PC-9 (cell line): ENCODE results near the gene PIK3CA. TPM values are rescaled to one million over a fixed set of nuclear protein-coding genes. Genes with fewer than 3 reads are reported as not detected.
"Not testable (repeated sequence)": the region's sequence is repeated elsewhere in the genome, so short reads cannot be mapped to it uniquely, and the experiment has no call there.

Experiments used
- BruUV-seq: library from RNA; stranded (reverse); fragments of 400-500 nt; replicated peaks from 2 replicates; lab custom pipeline; 2021; lab: Mats Ljungman, UMichigan
- CTCF ChIA-PET: fragments of 300-600 bp; sonication (Branson Sonifier 250); formaldehyde crosslinking; loops from one replicate; lab custom pipeline; 2022; ENCODE audit warnings: antibody characterized with exemption; lab: Charles Lee
- POLR2A ChIA-PET: fragments of 300-600 bp; sonication (Branson Sonifier 250); formaldehyde crosslinking; loops from one replicate; lab custom pipeline; 2022; ENCODE audit warnings: antibody characterized with exemption; ENCODE audit not compliant: unreplicated experiment; lab: Charles Lee
- DNase-seq, 2 experiments: peaks; one replicate each; pipeline versions ENCODE4 v3.0.0 to v3.0.0-alpha.2; 2015 to 2022; ENCODE audit warnings: mixed read lengths in 1 of 2
- H2AFZ ChIP-seq: fragments of 200-600 bp; sonication (generic); 2 replicates; pipeline ENCODE4 v1.8.1; 2017; ENCODE audit warnings: antibody characterized with exemption
- H3F3A ChIP-seq: fragments of 200-600 bp; sonication (generic); 2 replicates; pipeline ENCODE4 v1.8.1; 2017; ENCODE audit warnings: antibody characterized with exemption, mild to moderate bottlenecking, low read depth; ENCODE audit not compliant: insufficient read depth
- H3K27ac ChIP-seq: fragments of 200-600 bp; sonication (generic); 2 replicates; pipeline ENCODE4 v1.6.1; 2016; ENCODE audit warnings: mixed run types
- H3K27me3 ChIP-seq: fragments of 200-600 bp; sonication (generic); 2 replicates; pipeline ENCODE4 v1.6.1; 2016; ENCODE audit warnings: low read depth, mixed run types; ENCODE audit not compliant: insufficient read depth
- H3K36me3 ChIP-seq: fragments of 200-600 bp; sonication (generic); 2 replicates; pipeline ENCODE4 v1.6.1; 2016; ENCODE audit warnings: low read depth, mixed run types
- H3K4me1 ChIP-seq: fragments of 200-600 bp; sonication (generic); replicated peaks from 2 replicates; pipeline ENCODE4 v1.6.1; 2016; ENCODE audit warnings: mixed run types; ENCODE audit not compliant: insufficient read depth
- H3K4me2 ChIP-seq: fragments of 200-600 bp; sonication (generic); 2 replicates; pipeline ENCODE4 v1.6.1; 2017; ENCODE audit warnings: mixed run types
- H3K4me3 ChIP-seq: fragments of 200-600 bp; sonication (generic); 2 replicates; pipeline ENCODE4 v1.6.1; 2016; ENCODE audit warnings: mixed run types
- H3K79me2 ChIP-seq: fragments of 200-600 bp; sonication (generic); 2 replicates; pipeline ENCODE4 v1.6.1; 2017; ENCODE audit warnings: low read depth, mixed run types
- H3K9me2 ChIP-seq: fragments of 200-600 bp; sonication (generic); 2 replicates; pipeline ENCODE4 v1.8.1; 2017; ENCODE audit warnings: mild to moderate bottlenecking; ENCODE audit not compliant: insufficient read depth
- H3K9me3 ChIP-seq: fragments of 200-600 bp; sonication (generic); 2 replicates; pipeline ENCODE4 v1.8.1; 2016; ENCODE audit warnings: low read depth; ENCODE audit not compliant: insufficient read depth
- H4K20me1 ChIP-seq: fragments of 200-600 bp; sonication (generic); 2 replicates; pipeline ENCODE4 v1.8.1; 2017; ENCODE audit not compliant: insufficient read depth
- EZH2 ChIP-seq: fragments of 200-600 bp; sonication (generic); IDR thresholded peaks from 2 replicates; pipeline ENCODE4 v1.8.0; 2017; ENCODE audit warnings: antibody characterized with exemption, low read depth
- intact Hi-C: fragments of 100-400 bp; cut with micrococcal nuclease; formaldehyde crosslinking; loops from one replicate; pipeline ENCODE4 v1.10.0; 2022; ENCODE audit not compliant: unreplicated experiment
- total RNA-seq: library from RNA; stranded (reverse); gene quantifications from 2 replicates; pipeline ENCODE4 v1.2.3, GENCODE V29; 2021
- TF ChIP-seq, protein P1 (sequence below): fragments of 200-600 bp; sonication (generic); conservative IDR thresholded peaks from 2 replicates; pipeline ENCODE4 v1.6.1; 2017; ENCODE audit warnings: mixed run types, antibody characterized with exemption, mild to moderate bottlenecking, moderate library complexity

PIK3CA gene
- total RNA-seq, 1 experiment from 2014 or later = 39.9 TPM

DNA sequence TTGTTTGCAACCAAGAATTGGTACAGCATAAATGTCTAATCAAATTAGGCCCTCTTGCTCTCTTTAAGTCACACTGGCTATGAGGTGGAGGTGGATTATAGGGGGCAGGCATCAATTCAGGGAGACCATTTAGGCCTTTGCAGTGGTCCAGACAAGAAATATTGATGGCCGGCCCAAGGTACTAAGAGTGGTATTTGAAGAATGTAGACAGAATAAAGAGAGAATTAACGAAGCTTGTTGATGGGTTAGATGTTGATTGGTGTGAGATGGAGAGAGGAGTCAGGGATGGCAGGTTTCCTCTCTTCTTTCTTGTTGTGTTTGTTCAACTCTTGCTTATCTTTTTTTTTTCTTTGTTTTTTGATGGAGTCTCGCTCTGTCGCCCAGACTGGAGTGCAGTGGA lies 48.5 kb downstream of the PIK3CA start:
- CTCF ChIA-PET = no interaction called here
- BruUV-seq = no TSS peak
- TF ChIP-seq, protein P1, sequence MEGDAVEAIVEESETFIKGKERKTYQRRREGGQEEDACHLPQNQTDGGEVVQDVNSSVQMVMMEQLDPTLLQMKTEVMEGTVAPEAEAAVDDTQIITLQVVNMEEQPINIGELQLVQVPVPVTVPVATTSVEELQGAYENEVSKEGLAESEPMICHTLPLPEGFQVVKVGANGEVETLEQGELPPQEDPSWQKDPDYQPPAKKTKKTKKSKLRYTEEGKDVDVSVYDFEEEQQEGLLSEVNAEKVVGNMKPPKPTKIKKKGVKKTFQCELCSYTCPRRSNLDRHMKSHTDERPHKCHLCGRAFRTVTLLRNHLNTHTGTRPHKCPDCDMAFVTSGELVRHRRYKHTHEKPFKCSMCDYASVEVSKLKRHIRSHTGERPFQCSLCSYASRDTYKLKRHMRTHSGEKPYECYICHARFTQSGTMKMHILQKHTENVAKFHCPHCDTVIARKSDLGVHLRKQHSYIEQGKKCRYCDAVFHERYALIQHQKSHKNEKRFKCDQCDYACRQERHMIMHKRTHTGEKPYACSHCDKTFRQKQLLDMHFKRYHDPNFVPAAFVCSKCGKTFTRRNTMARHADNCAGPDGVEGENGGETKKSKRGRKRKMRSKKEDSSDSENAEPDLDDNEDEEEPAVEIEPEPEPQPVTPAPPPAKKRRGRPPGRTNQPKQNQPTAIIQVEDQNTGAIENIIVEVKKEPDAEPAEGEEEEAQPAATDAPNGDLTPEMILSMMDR = no peak
- no peak for TF ChIP-seq EZH2

DNA sequence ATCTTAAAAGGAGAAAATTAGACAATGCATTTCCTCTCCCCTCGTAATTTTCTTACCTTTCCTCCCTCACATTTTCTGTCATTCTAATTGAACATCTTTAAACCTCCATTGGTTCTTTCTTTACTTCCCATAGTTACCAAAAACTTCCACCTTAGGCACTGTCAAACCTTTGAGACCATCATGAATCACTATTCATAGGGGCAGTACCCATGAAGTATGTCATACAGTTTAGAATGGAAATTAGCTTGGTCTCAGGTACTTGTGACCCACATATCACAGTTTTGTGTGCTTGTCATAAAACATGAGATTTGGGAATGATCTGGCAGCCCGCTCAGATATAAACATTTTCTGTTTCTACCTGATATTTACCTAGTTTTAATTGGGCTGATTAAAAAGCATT lies 52.6 kb downstream of the PIK3CA start:
- Histone ChIP-seq H3F3A (no peaks in the 10 kb centered on the region), H3K9me2 (no peaks in the 10 kb centered on the region), H3K27ac (no peak overlapping the region), H3K9me3 (no peaks in the 10 kb centered on the region), H3K4me2 (no peak overlapping the region), H3K27me3 (no peaks in the 10 kb centered on the region), H3K79me2 (peaks cover 15% of the 10 kb centered on the region; the same call in 1 of the 2 replicates), H4K20me1 (no peaks in the 10 kb centered on the region; the same call in 1 of the 2 replicates), H3K36me3 (peaks cover 19% of the 10 kb centered on the region; the same call in 1 of the 2 replicates), H3K4me1 (no peaks in the 10 kb centered on the region), H3K4me3 (no peak overlapping the region), H2AFZ (no peak overlapping the region)
- BruUV-seq = no TSS peak
- intact Hi-C loops = no loop called here
- no peak for DNase-seq
- POLR2A ChIA-PET = no interaction called here
- no peak for TF ChIP-seq EZH2
- TF ChIP-seq, protein P1 = no peak
- CTCF ChIA-PET = no interaction called here

More for the DNA sequence above, 48.5 kb downstream of the PIK3CA start:
- H3K79me2 ChIP-seq = peaks cover 26% of the 10 kb centered on the region; the same call in 1 of the 2 replicates
- H3K4me3 ChIP-seq = no peak overlapping the region
- H3K4me1 ChIP-seq = no peaks in the 10 kb centered on the region
- no peaks in the 10 kb centered on the region for H3K9me3 ChIP-seq
- no peak overlapping the region for H3K4me2 ChIP-seq
- no peaks in the 10 kb centered on the region for H3F3A ChIP-seq
- DNase-seq = no peak
- H3K27ac ChIP-seq = no peak overlapping the region
- H3K36me3 ChIP-seq = peaks cover 13% of the 10 kb centered on the region; the same call in 1 of the 2 replicates
- H2AFZ ChIP-seq = no peak overlapping the region
- no peaks in the 10 kb centered on the region for H3K27me3 ChIP-seq
- POLR2A ChIA-PET = no interaction called here
- intact Hi-C loops = loop anchor here (5.0 kb wide), 1 partner anchor 34 kb away; no protein-coding TSS in a partner anchor
- H3K9me2 ChIP-seq = no peaks in the 10 kb centered on the region
- peaks cover 4% of the 10 kb centered on the region; the same call in 1 of the 2 replicates for H4K20me1 ChIP-seq

DNA sequence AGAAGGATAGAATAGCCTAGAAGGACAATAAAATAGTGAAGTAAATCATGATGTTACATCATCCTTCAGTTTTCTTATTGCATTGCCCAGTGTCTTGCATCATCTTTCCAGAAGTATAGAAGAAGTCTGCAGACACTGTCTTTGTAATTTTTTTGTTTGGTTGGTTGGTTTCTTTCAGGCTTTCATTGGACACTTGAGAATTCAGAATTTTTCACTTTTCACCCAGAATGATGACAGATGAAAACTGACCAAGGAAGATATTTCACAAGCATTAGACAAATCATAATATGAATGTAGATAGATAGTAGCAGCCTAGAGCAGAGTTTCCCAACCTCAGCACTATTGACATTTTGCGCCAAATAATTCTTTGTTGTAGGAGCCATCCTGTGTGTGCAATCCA lies 67.4 kb downstream of the PIK3CA start:
- DNase-seq = not testable (repeated sequence)

DNA sequence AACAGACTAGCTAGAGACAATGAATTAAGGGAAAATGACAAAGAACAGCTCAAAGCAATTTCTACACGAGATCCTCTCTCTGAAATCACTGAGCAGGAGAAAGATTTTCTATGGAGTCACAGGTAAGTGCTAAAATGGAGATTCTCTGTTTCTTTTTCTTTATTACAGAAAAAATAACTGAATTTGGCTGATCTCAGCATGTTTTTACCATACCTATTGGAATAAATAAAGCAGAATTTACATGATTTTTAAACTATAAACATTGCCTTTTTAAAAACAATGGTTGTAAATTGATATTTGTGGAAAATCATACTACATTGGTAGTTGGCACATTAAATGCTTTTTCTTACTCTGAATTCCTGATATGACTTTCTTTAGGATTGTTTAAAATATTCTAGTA lies 70.1 kb downstream of the PIK3CA start:
- H3F3A ChIP-seq, H4K20me1 ChIP-seq, CTCF ChIA-PET, BruUV-seq, H3K9me2 ChIP-seq, H3K79me2 ChIP-seq, H3K27me3 ChIP-seq, DNase-seq, H3K36me3 ChIP-seq, H3K4me2 ChIP-seq, H3K27ac ChIP-seq, H3K4me3 ChIP-seq, H2AFZ ChIP-seq, intact Hi-C loops, H3K9me3 ChIP-seq: not testable (repeated sequence)
- POLR2A ChIA-PET = interaction anchor here (0.7 kb wide), 1 partner anchor 99 kb away, joined by 4 read pairs; no protein-coding TSS in a partner anchor
- peaks cover 14% of the 10 kb centered on the region for H3K4me1 ChIP-seq

More for the DNA sequence above, 67.4 kb downstream of the PIK3CA start:
- H3K4me3 ChIP-seq, H3K27me3 ChIP-seq, H3K4me2 ChIP-seq, BruUV-seq, H3K79me2 ChIP-seq, intact Hi-C loops, CTCF ChIA-PET, H4K20me1 ChIP-seq, H3K9me2 ChIP-seq, H3K36me3 ChIP-seq, H3K9me3 ChIP-seq, POLR2A ChIA-PET, H3F3A ChIP-seq, H2AFZ ChIP-seq: not testable (repeated sequence)
- peaks cover 14% of the 10 kb centered on the region for H3K4me1 ChIP-seq
- peak overlapping the region; percentile 28; the same call in 1 of the 2 replicates for H3K27ac ChIP-seq
